ENCODE data around the gene CFAP68.

CFAP68 gene, protein sequence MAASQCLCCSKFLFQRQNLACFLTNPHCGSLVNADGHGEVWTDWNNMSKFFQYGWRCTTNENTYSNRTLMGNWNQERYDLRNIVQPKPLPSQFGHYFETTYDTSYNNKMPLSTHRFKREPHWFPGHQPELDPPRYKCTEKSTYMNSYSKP

GRCh38 chr11:111878849-111879636 is at the start of gene CFAP68, which contains the start of gene FDXACB1:
CFAP68 (plus strand) TSS chr11:111879541; CDS start chr11:111879561, 20 bp downstream.
FDXACB1 (minus strand) TSS chr11:111879165; CDS start chr11:111879132, 33 bp downstream.
- peak; percentile 87 to 93 (median 92) for DNase-seq (ENCODE audit: low read depth in 3 of 3)

GRCh38 chr11:111833524-111833923 is 45.8 kb upstream of the CFAP68 start:
- no peak for DNase-seq (ENCODE audit: low read depth in 3 of 3)

DNA sequence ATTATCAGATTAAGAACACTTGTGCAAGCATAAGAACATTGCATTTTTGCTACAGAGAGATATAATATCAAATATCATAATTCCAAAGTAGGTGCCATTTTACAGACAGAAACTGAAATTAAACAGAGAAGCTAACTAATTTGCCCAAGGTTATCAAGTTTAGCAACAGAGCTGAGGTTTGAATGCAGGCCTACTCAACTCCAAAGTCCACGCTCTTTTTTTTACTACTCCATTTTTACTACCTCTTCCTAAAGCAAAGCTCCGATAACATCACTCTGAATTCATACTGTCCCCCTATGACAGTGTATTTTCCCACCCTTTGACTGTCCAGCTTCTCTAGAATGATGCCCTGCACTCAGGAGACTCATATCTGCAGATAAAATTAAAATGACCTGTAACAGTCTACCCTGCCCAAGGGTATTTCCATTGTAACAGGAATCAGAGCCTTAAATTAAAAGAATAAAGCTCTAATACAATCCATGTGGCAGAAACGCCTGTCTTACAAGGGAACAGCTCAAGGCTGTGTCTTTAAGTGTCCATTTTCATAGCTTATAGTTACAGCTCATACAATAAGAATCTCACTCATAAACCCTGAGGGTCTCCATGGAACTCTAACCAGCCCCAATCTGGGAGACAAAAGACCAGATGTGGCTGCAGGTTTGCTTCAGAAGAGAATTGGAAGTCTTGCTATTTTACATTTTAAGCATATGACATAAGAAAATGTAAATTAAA is 44.7 kb upstream of the CFAP68 start:
- DNase-seq (ENCODE audit: low read depth in 3 of 3) = no peak

GRCh38 chr11:111835665-111836064 is 43.7 kb upstream of the CFAP68 start:
- no peak for DNase-seq (ENCODE audit: low read depth in 3 of 3)

DNA sequence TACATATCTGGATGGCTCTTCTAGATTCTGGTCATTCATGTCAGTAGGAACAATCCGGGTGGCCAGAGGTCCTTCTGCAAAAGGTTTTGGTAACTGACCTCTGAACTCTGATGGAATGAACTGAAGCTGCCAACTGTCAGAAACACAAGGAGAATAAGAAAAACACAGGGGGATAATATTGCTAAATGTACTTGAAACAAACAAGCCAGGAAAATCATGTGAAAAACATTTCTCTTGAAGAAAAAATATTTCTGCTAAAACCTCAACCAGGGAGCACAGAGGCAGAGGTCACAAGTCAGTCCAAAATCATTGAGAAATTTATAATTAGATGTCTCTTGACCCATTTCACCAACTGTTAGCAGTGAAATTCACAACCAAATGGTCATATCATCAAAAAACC is 43.2 kb upstream of the CFAP68 start:
- DNase-seq (ENCODE audit: low read depth in 3 of 3) = no peak

GRCh38 chr11:111836721-111837120 is 42.6 kb upstream of the CFAP68 start:
- no peak for DNase-seq (ENCODE audit: low read depth in 3 of 3)

DNA sequence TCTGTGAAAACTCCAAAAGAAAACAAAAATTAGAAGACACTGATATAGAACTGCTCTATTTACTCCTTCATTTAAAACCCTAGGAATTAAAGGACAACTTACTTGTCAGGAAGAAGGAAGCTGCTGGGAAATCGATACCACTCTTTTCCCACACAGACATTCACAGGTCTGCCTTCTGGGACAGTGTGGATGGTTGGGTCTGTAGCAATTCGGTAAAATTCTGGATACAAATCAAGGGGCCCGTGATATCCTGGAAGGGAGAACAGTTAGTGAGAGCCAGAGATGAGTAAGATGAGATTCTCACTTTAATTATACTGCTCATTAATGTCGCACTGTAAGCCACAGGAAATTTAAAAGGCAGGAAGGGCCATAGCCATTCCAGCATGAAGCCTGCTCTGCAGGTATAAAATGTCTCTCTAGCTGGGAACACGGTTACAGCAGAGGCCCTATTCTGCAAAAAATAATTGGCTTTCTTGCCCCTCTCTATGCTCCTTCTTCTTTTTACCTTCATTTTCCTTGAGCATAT is 41.9 kb upstream of the CFAP68 start:
- DNase-seq (ENCODE audit: low read depth in 3 of 3) = no peak

DNA sequence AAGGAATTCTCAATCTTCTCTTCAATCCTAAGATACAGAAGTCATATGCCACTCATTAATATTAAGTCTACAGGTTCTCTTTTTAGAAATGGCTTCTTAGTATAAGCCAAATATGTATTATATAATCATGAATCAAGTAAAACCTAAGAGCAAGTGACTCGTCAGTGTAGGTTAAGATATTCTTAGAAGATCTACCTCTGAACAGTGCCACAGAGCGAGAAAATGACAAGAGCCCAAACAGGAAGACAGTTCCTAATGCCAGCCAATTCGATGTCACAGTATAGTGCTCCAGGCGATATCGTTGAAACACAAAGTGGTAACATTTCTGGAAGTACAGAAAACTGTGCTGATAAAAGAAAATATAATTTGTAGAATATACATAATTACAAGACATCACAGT is 41.3 kb upstream of the CFAP68 start:
- DNase-seq (ENCODE audit: low read depth in 3 of 3) = no peak

GRCh38 chr11:111840143-111840542 is 39.2 kb upstream of the CFAP68 start:
- no peak for DNase-seq (ENCODE audit: low read depth in 3 of 3)

- DNase-seq (ENCODE audit: low read depth in 3 of 3) = peak; percentile 76 to 84 (median 80)
Measured at GRCh38 chr11:111841370-111842053, 37.8 kb upstream of the CFAP68 start.

DNA sequence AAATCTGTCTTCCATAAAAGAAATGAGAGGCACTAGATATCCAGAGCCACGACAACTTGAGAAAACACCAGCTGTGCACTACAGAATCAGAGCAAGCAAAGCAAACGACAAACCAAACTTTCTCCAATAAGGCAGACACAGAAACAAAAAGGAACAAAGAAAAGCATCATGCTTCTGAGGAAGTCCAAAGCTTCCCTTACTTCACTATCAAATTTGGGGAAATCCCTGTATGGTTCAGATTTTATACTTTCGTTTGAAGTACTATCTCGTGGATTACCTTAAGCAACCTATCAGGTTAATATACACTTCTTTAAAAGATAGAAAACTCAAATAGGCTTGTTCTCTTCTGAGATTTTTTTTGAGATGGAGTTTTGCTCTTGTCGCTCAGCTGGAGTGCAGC is 35.7 kb upstream of the CFAP68 start:
- no peak for DNase-seq (ENCODE audit: low read depth in 3 of 3)

GRCh38 chr11:111845276-111846028 is 33.9 kb upstream of the CFAP68 start:
- DNase-seq (ENCODE audit: low read depth in 3 of 3) = no peak

DNA sequence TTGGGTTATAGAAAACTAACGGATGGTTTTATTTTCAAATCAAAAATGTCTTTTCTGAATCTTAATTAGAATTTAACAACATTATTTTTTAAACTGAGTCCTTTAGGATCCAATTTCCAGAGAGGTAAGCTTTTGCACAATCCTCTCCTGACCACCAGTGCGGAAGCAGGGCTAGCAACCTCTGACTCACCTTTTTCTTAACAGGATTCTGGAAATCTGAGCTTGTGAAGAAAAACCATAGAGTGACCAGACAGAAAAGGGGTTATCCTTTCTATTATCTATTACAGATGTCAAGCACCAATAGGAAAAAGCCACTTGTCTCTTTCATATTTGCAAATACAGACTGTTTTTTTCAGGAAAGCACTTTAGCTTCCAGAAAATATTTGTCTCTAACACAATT is 33.3 kb upstream of the CFAP68 start:
- no peak for DNase-seq (ENCODE audit: low read depth in 3 of 3)

DNA sequence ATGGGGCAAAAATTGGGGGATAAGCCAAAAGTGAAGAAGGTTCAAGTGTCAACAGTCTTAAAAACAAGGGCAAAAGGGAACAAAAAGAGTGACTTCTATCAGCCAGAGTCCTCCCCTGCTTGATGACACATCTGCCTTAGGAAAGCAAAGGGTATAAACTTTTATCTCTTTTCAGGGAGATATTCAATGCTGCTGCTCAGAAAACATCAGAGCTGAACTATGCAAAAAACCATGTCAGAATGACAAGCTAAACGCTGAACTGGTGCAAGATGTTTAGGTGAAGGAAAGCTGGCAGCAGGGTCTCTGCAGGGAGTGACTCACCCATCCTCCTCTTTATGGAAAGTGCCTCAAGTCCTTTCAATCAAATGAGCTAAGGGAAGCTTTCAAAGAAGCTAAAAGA is 32.7 kb upstream of the CFAP68 start:
- DNase-seq (ENCODE audit: low read depth in 3 of 3) = no peak

DNA sequence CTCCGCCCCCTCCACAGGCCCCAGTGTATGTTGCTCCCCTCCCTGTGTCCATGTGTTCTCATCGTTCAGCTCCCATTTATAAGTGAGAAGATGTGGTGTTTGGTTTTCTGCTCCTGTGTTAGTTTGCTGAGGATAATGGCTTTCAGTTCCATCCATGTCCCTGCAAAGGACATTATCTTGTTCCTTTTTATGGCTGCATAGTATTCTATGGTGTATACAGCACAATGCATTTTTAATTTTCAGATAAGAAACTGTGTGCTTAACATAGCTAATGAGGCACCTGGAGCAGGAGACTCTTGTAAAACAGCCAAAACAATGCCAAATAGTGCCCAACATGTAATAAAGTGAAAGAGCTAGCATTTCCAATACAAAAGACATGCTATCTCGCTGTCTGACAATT is 29.7 kb upstream of the CFAP68 start:
- DNase-seq (ENCODE audit: low read depth in 3 of 3) = no peak

- DNase-seq (ENCODE audit: low read depth in 3 of 3) = no peak
Measured at GRCh38 chr11:111851067-111851466, 28.3 kb upstream of the CFAP68 start.

DNA sequence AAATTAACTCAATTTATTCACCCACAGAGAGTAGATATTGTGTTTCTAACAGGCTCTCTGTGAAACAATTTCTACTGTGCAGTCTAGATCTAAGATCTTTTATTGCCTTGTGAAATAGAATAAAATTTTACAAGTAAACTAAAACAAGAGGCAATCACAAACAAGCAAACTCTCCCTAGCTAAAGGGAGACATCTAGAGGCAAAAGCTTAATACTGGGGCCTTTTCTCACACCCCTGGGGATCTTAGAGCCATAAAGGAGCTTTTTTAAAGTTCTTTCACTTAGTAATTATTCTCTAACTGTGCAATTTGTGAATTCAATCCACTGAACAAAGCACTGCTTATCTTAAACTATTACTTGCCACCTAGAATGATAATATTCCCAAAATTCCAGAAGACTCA is 27.7 kb upstream of the CFAP68 start:
- no peak for DNase-seq (ENCODE audit: low read depth in 3 of 3)

- no peak for DNase-seq (ENCODE audit: low read depth in 3 of 3)
Measured at GRCh38 chr11:111852103-111852502, 27.2 kb upstream of the CFAP68 start.

- no peak for DNase-seq (ENCODE audit: low read depth in 3 of 3)
Measured at GRCh38 chr11:111855506-111855905, 23.8 kb upstream of the CFAP68 start.

DNA sequence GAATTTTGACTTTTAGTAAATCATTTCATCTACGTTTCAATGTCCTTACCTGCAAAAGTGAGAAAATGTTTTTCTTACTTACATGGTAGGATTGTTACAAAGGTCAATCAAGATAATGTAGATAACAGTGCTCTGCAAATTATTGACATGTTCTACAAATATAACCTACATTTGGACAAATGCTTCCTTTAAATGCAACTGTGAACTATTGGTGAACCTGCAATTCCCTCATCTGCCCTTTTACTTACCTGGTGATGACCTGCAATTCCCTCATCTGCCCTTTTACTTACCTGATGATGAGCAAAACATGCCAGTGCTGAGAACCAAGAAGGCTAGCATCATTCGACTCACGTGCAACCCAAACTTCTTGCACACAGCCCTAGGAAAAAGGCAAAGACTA is 19.1 kb upstream of the CFAP68 start:
- DNase-seq (ENCODE audit: low read depth in 3 of 3) = no peak

- no peak for DNase-seq (ENCODE audit: low read depth in 3 of 3)
Measured at GRCh38 chr11:111870113-111870512, 9.2 kb upstream of the CFAP68 start.
